Prostate gland (tissue), 2 donors: ENCODE data around the gene PLCH1.

Source experiments
- POLR2A ChIP-seq: fragments of 450-650 bp; IDR thresholded peaks from one replicate; pipeline ENCODE4 v1.6.1; 2016; ENCODE audit warnings: antibody characterized with exemption, mild to moderate bottlenecking
- TF ChIP-seq, protein P1 (sequence below), 4 experiments: fragments of 200-600 bp in 2 of 4; fragments of 450-650 bp in 2 of 4; sonication (generic) in 2 of 4; IDR thresholded peaks; 1 replicate in 3 of 4; 2 replicates in 1 of 4; pipeline ENCODE4 v1.5.1; 2016 to 2019; ENCODE audit warnings: antibody characterized with exemption in 4 of 4, mild to moderate bottlenecking in 2 of 4, moderate library complexity in 2 of 4

GRCh38 chr3:155553326-155553725, 191.5 kb downstream of the PLCH1 start:
- TF ChIP-seq, protein P1, sequence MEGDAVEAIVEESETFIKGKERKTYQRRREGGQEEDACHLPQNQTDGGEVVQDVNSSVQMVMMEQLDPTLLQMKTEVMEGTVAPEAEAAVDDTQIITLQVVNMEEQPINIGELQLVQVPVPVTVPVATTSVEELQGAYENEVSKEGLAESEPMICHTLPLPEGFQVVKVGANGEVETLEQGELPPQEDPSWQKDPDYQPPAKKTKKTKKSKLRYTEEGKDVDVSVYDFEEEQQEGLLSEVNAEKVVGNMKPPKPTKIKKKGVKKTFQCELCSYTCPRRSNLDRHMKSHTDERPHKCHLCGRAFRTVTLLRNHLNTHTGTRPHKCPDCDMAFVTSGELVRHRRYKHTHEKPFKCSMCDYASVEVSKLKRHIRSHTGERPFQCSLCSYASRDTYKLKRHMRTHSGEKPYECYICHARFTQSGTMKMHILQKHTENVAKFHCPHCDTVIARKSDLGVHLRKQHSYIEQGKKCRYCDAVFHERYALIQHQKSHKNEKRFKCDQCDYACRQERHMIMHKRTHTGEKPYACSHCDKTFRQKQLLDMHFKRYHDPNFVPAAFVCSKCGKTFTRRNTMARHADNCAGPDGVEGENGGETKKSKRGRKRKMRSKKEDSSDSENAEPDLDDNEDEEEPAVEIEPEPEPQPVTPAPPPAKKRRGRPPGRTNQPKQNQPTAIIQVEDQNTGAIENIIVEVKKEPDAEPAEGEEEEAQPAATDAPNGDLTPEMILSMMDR (IDR thresholded peaks at IDR 0.05) = no peak
- no peak for TF ChIP-seq POLR2A
